Lower leg skin (tissue), 4 donors: ENCODE data around the gene NTSR1. TPM values are rescaled to one million over a fixed set of nuclear protein-coding genes. Genes with fewer than 3 reads are reported as not detected.

Experiments used
- DNase-seq, 2 donors: peaks; one replicate each; pipeline ENCODE4 v3.0.0-alpha.2; 2019; ENCODE audit warnings: low spot score in 2 of 2
- H3K4me3 ChIP-seq: fragments of 200-600 bp; sonication (generic); 2 replicates; pipeline ENCODE4 v1.5.1; 2017; ENCODE audit warnings: mild to moderate bottlenecking, low read depth; ENCODE audit not compliant: poor library complexity, severe bottlenecking
- POLR2A ChIP-seq, 2 donors: fragments of 450-650 bp; IDR thresholded peaks; one replicate each; pipeline ENCODE4 v1.6.1; 2016 to 2017; ENCODE audit warnings: antibody characterized with exemption in 2 of 2, mild to moderate bottlenecking in 1 of 2, moderate library complexity in 1 of 2
- WGBS, 2 donors: methylation state at CpG; one replicate each; pipeline ENCODE4 v1.1.5; 2018; 5-methylcytosine and 5-hydroxymethylcytosine counted together
- intact Hi-C: fragments of 100-400 bp; cut with DNase I; formaldehyde crosslinking; loops from one replicate; pipeline ENCODE4 v1.15.0; 2023; ENCODE audit warnings: low total_unique reads
- total RNA-seq, 4 donors: library from RNA; depleted of rRNA; stranded (reverse); fragments of >200 nt; gene quantifications; one replicate each; pipeline ENCODE4 v1.1.0, GENCODE V29; 2016
- TF ChIP-seq, protein P1 (sequence below), 3 donors: fragments of 450-650 bp; IDR thresholded peaks; one replicate each; pipeline ENCODE4 v1.5.1; 2016; ENCODE audit warnings: antibody characterized with exemption in 3 of 3, mild to moderate bottlenecking in 3 of 3, moderate library complexity in 2 of 3

The NTSR1 gene
- total RNA-seq, 4 donors from 2014 or later: 0.07 to 0.61 (median 0.13) TPM; not detected in 1

DNA sequence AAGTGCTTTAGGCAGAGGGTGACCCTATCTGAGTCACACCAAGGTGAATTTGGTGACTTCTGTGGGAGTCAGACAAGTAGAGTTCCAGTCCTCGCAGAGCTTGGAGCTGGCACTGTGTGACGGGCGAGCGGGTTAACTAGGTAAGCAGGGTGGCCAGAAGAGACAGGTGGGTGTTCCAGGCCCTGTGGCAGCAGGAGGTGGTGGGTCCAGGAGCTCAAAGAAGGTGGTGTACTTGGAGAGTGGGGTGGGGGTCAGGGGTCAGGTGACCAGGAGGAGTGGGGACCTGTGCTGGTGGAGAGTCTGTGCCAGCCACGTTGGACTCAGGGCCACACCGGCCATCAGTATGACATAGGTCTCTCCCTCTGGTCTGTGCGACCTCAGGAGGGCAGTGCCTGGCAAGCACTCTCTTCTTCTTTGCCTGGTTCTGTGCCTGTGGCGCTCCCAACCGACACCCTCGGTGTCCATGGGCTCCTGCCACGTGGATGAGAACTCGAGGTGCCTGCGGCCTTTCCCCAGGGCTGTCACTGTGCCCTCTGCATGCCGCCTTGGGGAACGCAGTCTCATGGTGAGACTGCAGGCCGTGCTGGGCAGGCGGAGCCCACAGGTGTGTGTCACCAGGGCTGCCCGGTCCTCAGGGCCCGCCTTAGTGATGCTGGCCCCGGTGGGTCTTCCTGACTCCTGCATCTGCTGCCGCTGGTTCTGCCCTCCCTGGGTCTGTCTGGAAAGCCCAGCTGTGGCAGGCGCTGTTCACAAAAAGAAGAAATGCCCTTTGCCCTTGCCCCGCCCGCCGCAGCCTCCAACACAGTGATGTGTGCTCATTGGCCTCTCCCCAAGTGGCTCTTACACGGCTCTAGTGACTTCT lies 89.3 kb downstream of the NTSR1 start:
- DNase-seq: no peak
- intact Hi-C loops: no loop called here
- WGBS, 2 donors: 81 to 89% methylated on average over 13 to 26 of the region's 26 CpGs
- H3K4me3 ChIP-seq: no peak overlapping the region
- TF ChIP-seq, protein P1, sequence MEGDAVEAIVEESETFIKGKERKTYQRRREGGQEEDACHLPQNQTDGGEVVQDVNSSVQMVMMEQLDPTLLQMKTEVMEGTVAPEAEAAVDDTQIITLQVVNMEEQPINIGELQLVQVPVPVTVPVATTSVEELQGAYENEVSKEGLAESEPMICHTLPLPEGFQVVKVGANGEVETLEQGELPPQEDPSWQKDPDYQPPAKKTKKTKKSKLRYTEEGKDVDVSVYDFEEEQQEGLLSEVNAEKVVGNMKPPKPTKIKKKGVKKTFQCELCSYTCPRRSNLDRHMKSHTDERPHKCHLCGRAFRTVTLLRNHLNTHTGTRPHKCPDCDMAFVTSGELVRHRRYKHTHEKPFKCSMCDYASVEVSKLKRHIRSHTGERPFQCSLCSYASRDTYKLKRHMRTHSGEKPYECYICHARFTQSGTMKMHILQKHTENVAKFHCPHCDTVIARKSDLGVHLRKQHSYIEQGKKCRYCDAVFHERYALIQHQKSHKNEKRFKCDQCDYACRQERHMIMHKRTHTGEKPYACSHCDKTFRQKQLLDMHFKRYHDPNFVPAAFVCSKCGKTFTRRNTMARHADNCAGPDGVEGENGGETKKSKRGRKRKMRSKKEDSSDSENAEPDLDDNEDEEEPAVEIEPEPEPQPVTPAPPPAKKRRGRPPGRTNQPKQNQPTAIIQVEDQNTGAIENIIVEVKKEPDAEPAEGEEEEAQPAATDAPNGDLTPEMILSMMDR (IDR thresholded peaks at IDR 0.05): no peak
- TF ChIP-seq POLR2A (IDR thresholded peaks at IDR 0.05): no peak

DNA sequence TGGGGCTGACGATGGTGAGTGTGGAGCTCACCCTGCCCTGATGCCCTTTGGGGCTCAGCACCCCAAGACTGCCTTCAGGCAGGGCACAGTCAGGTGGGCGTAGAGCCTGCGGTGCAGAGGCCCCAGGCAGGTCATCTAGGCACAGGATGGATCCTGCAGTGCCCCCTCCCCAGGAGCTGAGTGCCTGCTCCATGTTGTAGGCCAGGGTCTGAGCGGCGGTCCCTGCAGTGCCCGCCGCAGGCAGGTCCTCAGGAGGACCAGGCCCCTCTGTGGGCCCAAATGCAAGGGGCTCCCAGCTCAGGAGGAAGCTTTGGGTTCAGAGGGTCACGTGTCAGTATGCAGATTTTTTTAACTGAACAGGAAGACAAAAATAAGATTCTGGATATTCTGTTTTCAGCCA lies 90.4 kb downstream of the NTSR1 start:
- H3K4me3 ChIP-seq: no peak overlapping the region
- intact Hi-C loops: no loop called here
- TF ChIP-seq, protein P1 (IDR thresholded peaks at IDR 0.05): no peak
- TF ChIP-seq POLR2A (IDR thresholded peaks at IDR 0.05): no peak
- WGBS, 2 donors: 84 to 91% methylated on average over 8 of the region's 8 CpGs
- no peak for DNase-seq

DNA sequence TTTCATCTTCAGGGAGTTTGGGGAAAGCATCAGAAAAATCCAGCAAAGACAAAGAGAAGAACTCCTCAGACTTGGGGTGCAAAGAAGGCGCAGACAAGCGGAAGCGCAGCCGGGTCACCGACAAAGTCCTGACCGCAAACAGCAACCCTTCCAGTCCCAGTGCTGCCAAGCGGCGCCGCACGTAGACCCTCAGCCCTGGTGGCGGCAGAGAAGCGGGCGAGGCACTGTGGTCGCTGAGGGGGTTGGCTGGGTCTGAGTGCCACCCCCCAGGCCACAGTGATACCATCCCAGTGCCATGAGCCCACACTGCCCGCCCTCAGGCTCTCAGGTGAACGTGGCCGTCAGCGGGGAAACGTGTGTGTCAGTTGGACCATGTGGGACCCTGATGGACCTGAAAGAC lies 90.8 kb downstream of the NTSR1 start:
- DNase-seq: no peak
- no peak overlapping the region for H3K4me3 ChIP-seq
- no peak for TF ChIP-seq POLR2A (IDR thresholded peaks at IDR 0.05)
- TF ChIP-seq, protein P1 (IDR thresholded peaks at IDR 0.05): no peak
- 95 to 96% methylated on average over 19 of the region's 19 CpGs for WGBS, 2 donors
- intact Hi-C loops: no loop called here

DNA sequence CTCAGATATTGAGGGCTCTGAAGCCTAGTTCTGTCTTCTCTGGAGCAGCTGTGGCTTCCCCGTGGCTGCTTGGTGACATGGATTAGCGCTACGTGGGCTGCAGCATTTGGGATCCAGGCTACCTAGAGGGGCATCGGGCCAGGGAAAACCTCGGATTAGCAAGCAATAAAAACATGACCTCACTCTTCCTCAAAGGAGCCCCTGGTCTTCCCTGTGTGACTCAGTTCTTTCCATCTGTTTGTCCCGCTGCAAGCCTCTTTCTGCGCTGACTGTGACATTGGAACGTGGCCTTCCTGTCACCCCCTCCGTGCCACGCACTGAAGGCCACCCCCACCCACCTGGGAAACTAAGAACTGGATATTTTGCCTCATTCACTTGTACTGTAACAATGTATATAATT lies 91.2 kb downstream of the NTSR1 start:
- no peak overlapping the region for H3K4me3 ChIP-seq
- intact Hi-C loops: loop anchor here (10.0 kb wide), 1 partner anchor 395 kb away; the partner anchor contains the start of gene CABLES2
- TF ChIP-seq POLR2A (IDR thresholded peaks at IDR 0.05): no peak
- TF ChIP-seq, protein P1 (IDR thresholded peaks at IDR 0.05): no peak
- WGBS, 2 donors: 89% methylated on average over 10 of the region's 10 CpGs
- no peak for DNase-seq

DNA sequence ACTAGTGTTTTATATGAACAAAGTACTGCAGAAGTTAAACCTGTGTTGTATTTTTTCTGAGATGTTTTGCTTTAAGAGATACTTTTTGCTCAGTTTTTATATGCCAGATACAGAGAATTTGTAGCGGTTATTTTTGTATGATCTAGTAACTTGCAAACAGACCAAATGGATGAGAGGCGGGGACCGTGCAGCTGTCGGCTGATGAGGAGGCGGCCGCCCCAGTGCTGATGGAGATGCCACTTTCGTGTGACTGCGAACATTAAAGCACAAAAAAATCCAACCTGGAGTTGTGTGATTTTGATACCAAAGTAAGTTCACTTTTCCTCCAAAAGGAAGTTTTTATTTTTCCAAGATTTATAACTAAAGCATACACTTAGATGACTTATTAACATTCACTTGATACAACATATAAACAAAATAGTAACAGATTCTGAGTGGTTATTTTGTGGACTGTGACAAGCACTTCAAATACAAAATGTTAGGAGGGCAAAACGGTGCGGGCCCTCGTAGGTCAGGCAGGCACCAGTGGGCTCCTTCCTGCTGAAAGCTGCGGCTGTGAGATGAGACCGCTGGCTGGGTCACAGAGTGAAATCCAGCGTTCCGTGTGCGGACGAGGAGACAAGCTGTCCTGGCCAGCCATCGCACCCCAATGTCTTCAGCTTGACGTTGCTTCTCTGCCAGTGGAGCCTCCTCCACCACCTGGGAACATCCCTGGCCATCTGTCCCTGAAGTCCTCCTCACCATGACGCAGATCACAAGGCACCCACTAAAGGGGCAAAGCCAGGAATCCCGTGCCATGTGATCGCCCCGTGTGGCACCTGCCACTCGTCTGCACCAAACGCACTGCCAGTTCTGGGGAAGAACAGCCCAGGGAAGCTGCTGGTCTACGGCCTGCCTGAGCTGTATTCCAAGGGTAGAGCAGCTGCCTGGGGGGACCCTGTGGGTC lies 92.0 kb downstream of the NTSR1 start:
- no peak overlapping the region for H3K4me3 ChIP-seq
- intact Hi-C loops: loop anchor here (10.0 kb wide), 1 partner anchor 396 kb away; the partner anchor contains the start of gene CABLES2
- WGBS, 2 donors: 89 to 92% methylated on average over 25 to 26 of the region's 26 CpGs
- DNase-seq: no peak
- TF ChIP-seq, protein P1 (IDR thresholded peaks at IDR 0.05): no peak
- TF ChIP-seq POLR2A (IDR thresholded peaks at IDR 0.05): no peak
